HL-60/S4 treated with retinoic acid at 250 ng/mL for 4 days and 3 days (cell line): Measurements from ENCODE around the gene HOGA1.
"Not testable (repeated sequence)": the region's sequence is repeated elsewhere in the genome, so short reads cannot be mapped to it uniquely, and the experiment has no call there.

Experiments used
- in situ Hi-C: fragments of 300-500 bp; cut with MboI; formaldehyde crosslinking; loops from 2 replicates; pipeline ENCODE4 v1.7.0; 2022; ENCODE audit warnings: low sequenced_read_pairs

Gene HOGA1

GRCh38 chr10:97607095-97607636 lies 23.0 kb downstream of the HOGA1 start:
- in situ Hi-C loops = no loop called here

- in situ Hi-C loops = no loop called here
Observed at GRCh38 chr10:97608991-97609561, 24.9 kb downstream of the HOGA1 start.

- in situ Hi-C loops = no loop called here
Observed at GRCh38 chr10:97611473-97611872, 27.3 kb downstream of the HOGA1 start.

- in situ Hi-C loops = no loop called here
Observed at GRCh38 chr10:97612386-97612785, 28.2 kb downstream of the HOGA1 start.

GRCh38 chr10:97618285-97618684 lies 34.1 kb downstream of the HOGA1 start:
- in situ Hi-C loops = no loop called here

GRCh38 chr10:97618733-97619132 lies 34.5 kb downstream of the HOGA1 start:
- in situ Hi-C loops = no loop called here

GRCh38 chr10:97623277-97623676 lies 39.1 kb downstream of the HOGA1 start:
- in situ Hi-C loops = no loop called here

GRCh38 chr10:97627731-97628130 lies 43.5 kb downstream of the HOGA1 start:
- in situ Hi-C loops = no loop called here

GRCh38 chr10:97628228-97628627 lies 44.0 kb downstream of the HOGA1 start:
- in situ Hi-C loops = no loop called here

GRCh38 chr10:97629289-97629688 lies 45.1 kb downstream of the HOGA1 start:
- in situ Hi-C loops = no loop called here

GRCh38 chr10:97631098-97631497 lies 46.9 kb downstream of the HOGA1 start:
- in situ Hi-C loops = no loop called here

- in situ Hi-C loops = no loop called here
Observed at GRCh38 chr10:97632949-97633884, 49.0 kb downstream of the HOGA1 start, which contains the start of gene MORN4. Gene MORN4 (minus strand): TSS chr10:97633500. CDS start chr10:97619653, 13,847 bp downstream.

GRCh38 chr10:97633921-97634320 lies 49.7 kb downstream of the HOGA1 start:
- in situ Hi-C loops = no loop called here

GRCh38 chr10:97635577-97635976 lies 51.4 kb downstream of the HOGA1 start:
- in situ Hi-C loops = no loop called here

- in situ Hi-C loops = not testable (repeated sequence)
Observed at GRCh38 chr10:97639090-97639489, 54.9 kb downstream of the HOGA1 start.

- in situ Hi-C loops = no loop called here
Observed at GRCh38 chr10:97640174-97640867, 56.1 kb downstream of the HOGA1 start, which contains the start of gene PI4K2A. Gene PI4K2A (plus strand): TSS chr10:97640671. CDS start chr10:97640743, 72 bp downstream.

- in situ Hi-C loops = no loop called here
Observed at GRCh38 chr10:97640868-97641811, 57.0 kb downstream of the HOGA1 start.

- in situ Hi-C loops = not testable (repeated sequence)
Observed at GRCh38 chr10:97642471-97643159, 58.4 kb downstream of the HOGA1 start.

- in situ Hi-C loops = no loop called here
Observed at GRCh38 chr10:97643441-97643985, 59.3 kb downstream of the HOGA1 start.
